GM21723 (cell line): Measurements from ENCODE around the gene PSMC2.
"Not testable (repeated sequence)": the region's sequence is repeated elsewhere in the genome, so short reads cannot be mapped to it uniquely, and the experiment has no call there.

ENCODE experiments used
- ATAC-seq: cut with Tn5 transposase; IDR thresholded peaks from one replicate; pipeline ENCODE4 v1.9.1; 2021; ENCODE audit warnings: mild to moderate bottlenecking, moderate library complexity; ENCODE audit not compliant: unreplicated experiment

Gene PSMC2

DNA sequence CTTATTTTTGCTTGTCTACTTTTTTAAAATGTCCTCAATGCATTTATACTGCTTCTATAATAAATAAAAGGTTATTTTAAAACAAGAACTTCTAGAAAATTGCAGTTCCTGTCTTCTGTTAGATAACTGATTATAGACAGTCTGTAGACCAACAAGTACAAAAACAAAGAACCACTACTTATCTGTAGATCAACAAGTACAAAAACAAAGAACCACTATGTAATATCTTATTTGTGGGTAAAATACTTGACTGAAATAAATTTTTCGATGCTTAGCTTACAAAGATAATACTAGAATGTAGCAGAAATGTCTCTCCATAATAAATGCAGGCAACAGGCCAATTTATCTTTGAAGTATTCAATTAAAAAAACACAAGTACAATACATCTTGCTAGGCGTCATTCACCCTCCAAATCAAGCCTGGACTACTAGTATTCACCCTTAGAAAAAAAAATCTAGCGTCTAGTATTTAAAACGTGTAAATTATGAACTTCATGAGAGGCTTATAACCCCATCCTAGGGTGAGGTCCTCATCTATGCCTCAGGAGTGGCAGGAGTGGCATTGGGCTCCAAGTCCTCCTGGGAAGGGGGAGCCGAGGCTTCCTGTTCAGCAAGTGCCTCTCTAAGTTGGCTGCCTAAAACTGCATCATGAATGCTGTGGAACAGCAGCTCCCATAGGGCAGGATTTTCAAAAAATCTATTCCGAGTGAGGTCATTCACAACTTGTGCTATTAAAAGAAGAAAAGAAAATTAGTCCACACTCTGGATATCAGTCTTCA is 26.6 kb downstream of the PSMC2 start:
- no peak for ATAC-seq

DNA sequence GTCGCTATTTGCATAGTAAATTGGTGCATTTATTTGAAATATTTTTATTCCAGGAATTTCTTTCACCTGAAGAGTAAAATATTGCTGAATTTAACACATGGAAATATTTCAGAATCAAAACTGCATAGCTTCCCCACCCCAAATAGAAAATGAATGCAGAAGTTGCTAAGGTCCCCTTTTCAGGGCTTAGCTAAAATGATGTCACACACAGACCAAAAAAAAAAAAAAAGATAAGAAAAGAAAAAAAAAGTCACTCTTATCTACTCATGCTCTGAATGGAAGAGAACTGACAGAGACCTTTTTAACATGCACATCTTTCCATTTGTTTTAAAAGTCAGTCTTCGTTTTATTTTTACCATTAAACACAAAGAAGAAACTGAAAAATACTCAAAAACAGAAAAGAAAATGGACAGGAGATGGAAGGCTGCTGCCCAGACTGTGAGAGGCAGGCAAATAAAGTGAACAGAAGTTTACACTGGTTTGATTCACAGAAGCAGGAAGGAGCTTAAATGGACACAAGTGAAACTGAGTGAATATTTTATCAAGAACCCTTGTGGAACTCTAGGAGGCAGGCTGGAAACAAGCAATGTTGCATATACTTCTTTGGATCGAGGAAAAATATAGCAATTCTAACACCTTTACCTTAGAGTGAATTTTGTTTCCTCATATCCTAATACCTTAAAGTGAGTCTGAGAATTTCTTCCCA is 32.0 kb downstream of the PSMC2 start:
- ATAC-seq = no peak

DNA sequence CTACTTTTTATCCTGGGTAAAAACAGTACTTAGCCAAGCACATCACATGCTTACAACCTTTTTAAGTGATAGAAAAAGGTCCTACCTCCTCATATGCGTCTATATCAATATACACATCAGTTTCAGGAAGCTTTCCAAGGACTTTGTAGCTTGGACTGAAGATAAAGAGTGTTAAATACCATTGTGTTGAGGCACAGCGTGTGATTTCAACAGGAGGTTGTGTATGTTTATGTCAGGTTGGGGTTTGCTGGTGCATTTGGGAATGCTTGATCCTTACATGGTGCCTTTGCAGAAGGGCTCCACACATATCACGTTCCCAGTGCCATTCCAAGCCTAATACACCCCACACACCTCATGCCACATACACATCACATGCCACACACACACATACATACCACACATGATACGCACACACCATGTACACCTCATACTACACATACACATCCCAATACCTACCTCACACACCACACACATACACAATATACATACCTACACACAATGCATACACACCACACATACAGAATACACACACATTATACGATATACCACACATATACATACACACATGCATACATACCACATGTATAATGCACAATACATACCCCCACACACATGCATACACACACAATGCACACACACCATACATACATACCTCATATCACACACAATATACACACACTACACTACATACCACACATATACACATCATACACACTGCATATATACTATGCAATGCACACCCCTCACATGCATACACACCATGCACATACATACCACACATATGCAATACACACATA is 33.1 kb downstream of the PSMC2 start:
- no peak for ATAC-seq

DNA sequence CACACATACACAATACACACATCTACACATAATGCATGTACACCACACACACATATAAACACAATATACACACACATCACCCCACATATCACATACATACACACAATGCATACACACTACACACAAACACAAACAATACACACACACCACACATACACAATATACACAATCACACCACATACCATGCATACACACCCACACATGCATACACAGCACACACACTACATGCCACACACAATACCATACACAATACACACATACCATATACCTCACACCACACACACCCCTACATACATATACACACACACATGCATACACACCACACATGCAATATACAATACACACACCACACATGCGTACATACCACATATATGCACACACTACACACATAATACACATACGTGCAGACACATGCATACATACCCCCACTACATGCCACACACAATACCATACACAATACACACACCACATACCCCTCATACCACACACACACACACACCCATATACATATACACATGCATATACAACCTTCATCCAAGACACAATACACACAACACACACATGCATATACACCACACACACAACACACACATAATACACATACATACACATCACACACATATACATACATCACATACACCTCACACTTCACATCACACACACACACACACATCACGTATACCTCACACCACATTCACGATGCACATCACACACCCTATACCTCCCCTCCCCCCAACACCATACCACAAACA is 34.0 kb downstream of the PSMC2 start:
- ATAC-seq = no peak

DNA sequence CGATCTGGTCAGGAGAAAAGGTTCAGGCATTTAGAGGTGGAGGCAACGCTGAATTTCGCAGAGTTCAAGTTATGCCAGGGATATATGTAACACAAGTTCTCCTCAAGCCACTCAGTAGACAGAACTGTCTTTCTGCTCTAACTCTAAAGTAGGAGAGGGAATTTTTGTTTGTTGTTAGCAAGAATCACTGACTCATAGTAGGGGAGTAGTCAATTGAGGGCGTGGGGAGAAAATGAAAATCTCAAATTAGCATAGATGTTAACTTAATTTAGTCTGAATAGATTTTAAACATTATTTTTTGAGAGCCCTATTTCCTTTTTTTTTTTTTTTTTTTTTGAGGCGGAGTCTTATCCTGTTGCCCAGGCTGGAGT is 34.6 kb downstream of the PSMC2 start:
- no peak for ATAC-seq

DNA sequence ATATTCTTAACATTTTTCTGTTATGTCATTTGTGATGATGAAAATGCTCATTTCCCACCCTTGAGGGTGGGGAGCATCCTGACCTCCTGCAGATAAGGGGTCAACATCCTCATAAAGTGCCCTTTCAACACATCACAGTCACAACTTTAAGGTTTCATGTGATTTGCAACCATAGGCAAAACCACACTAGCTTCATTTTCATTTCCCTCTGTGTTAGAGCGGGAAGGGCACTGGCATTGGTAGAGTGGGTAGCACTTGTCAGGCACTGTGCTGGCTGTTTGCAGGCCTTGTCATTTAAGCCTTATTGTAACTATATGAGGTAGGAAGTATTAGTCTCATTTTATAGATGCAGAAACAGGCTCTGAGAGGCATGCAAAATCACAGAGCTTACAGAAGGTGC is 39.8 kb downstream of the PSMC2 start:
- no peak for ATAC-seq

DNA sequence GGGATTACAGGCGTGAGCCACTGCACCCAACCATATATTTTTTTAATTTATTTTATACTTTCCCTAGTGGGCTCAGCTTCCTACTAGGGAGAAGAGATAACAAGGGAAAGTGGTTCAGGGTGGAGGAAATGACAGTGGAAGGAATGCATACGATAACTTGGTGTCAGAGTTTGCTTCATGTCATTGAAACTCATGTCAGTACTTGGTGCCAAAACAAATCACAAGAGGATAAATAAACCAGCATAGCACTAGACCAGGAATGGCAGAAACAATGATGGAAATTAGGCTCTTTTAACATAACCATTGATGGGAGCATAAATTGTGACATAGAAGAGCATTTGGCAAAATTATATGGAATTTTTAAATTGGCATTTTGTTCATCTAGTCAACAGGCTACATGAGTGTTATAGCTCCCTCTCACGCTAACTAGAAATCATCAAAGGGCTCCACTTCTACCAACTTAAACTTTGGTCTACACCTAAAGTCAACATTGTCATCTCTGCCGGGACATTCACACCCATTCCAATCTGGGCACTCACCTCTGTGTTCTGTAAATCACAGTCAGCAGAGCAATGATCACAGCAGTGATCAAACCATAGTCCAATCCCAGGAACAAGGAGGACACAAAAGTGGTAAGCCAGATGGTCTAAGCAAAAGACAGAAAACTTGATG is 41.2 kb downstream of the PSMC2 start:
- no peak for ATAC-seq

DNA sequence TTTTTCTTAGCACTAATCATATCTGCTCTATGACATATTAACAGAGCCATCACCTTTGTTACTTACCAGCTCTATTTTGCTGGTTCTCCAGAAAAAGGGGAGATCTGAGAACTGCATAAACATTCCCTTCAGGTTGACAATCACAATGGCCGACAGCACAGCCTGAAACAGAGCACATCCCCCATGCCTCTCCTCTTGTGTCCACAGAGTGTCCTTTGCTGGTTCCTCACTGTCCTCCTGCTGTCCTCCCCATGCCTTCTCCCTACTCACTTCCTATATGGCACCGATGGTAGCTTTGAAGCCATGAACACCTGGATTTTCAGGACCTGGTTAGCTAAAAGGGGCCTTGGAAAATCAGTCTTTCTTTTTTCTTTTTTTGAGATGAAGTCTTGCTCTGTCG is 41.8 kb downstream of the PSMC2 start:
- ATAC-seq = no peak

DNA sequence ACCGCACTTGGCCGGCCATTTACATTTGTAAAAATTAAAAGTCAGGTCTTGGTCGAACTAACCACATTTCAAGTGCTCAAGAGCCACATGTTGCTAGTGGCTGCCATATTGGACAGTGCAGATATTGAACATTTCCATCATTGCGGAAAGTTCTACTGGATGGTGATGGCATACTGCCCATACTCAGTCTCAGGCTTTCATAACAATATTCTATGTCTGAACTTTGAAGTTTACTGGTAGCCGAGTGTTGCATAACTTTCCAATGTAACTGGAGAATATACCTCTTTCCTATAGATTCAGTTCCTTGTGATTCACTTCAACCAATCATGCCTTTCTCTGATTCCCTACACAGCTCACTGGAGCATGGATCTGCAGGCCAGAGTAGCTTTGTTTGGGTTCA is 43.7 kb downstream of the PSMC2 start:
- no peak for ATAC-seq

DNA sequence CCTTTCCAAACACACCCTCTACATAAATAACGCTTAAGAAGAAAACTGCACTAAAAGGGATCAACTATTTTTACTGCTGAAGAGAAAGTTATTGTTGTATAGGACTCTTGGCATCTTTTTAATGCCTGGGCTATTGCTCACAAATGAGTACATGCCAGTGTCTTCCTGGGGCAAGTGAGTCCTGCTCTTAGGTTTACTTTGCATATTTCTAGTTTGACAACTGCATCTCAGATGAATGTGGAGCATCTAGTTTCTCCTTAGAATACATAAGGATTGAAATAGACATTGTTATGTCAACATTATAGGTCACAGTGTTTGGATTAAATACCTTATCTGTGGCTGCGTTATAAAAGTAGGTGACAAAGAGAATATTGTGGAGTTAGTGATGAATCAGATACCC is 44.5 kb downstream of the PSMC2 start:
- ATAC-seq = no peak

DNA sequence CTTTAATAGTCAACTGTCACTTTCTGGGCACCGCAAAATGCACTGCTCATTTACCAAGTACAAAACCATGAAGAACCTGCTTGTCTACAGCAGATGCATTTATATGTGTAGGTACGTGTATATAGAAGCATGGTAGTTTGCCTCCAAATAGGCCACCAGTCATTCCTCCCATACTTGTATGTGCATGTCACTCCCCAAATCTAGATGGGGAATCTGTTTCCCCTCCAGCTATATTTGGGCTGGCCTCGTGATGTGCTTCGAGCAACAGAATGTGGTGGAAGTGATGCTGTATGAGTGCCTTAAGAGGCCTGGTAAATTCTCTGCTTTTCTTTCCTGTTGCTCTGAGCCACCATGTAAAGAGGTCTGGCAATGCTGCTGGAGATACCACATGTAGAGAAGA is 47.1 kb downstream of the PSMC2 start:
- ATAC-seq = no peak

DNA sequence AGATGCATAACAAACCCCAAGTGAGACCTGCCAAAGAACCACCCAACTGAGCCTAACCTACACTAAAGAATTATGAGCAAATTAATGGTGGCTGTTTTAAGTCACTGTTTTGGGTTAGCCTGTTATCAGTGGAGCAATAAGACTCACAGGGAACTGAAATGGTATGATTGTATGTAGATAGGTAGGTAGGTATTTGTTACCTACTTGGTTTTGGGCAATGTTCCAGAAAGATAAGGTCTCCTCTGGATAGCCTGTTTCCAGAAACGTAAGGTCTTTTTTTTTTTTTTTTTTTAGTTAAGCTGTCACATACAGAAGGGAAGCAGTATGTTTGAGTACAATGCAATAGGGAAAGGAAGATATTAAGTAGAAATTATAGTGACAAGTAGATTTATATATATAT is 47.6 kb downstream of the PSMC2 start:
- ATAC-seq = no peak

DNA sequence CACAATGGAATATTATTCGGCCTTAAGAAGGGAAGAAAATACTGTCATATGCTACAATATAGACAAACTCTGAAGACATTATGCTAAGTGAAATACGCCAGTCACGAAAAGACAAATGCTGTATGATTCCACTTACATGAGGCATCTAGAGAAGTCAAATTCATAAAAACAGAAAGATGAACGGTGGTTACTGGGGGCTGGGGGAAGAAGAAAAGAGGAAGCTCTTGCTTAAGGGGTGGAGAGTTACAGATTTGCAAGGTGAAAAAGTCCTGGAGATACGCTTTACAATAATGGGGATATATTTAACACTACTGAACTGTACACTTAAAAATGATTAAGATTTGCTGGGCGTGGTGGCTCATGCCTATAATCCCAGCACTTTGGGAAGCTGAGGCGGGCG is 49.0 kb downstream of the PSMC2 start:
- ATAC-seq = no peak

DNA sequence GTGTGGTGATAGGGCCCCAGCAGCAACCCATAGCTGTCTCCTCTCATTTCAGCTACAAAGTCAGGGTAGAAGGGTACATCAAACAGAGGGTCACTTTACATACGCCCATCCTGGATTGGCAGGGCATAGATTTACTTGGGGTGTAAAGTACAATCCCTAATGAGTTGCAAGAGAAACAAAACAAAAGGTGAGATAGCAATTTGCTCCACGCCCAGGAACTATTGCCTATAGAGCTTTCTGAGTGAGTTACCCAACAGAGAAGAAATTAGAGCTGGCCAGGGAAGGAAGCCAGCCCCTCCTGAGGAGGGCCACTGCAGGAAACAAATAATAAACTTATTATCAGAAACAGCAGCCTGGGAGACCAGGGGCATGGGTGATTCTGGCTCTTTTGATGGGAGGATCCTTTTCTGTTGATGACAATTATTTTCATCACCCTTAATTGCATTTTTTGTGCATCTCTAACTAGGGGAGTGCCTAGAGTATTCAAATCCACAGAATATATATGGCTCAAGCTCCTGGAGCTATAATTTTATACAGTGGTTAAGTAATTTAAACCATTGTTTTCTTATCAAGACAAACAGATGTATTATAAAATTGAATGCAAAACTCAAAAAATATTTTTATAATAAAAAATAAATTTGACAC is 51.2 kb downstream of the PSMC2 start:
- ATAC-seq = no peak

DNA sequence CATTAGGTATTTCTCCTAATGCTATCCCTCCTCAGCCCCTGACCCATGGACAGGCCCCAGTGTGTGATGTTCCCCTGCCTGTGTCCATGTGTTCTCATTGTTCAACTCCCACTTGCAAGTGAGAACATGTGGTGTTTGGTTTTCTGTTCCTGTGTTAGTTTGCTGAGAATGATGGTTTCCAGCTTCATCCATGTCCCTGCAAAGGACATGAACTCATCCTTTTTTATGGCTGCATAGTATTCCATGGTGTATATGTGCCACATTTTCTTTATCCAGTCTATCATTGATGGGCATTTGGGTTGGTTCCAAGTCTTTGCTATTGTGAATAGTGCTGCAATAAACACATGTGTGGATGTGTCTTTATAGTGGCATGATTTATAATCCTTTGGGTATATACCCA is 52.2 kb downstream of the PSMC2 start:
- not testable (repeated sequence) for ATAC-seq

DNA sequence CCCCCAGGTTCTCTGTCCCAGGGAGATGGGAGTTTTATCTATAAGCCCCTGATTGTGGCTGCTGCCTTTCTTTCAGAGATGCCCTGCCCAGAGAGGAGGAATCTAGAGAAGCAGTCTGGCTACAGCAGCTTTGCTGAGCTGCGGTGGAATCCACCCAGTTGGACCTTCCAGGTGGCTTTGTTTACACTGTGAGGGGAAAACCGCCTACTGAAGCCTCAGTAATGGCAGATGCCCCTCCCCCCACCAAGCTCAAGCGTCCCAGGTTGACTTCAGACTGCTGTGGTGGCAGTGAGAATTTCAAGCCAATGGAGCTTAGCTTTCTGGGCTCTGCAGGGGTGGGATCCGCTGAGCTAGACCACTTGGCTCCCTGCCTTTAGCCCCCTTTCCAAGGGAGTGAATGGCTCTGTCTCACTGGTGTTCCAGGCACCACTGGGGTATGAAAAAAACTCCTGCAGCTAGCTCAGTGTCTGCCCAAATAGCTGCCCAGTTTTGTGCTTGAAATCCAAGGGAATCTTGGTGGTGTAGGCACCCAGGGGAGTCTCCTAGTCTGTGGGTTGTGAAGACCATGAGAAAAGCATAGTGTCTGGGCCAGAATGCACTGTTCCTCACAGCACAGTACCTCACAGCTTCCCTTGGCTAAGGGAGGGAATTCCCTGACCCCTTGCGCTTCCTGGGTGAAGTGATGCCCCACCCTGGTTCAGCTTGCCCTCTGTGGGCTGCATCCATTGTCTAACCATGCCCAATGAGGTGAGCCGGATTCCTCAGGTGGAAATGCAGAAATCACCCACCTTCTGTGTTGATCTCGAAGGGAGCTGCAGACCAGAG is 58.6 kb downstream of the PSMC2 start:
- ATAC-seq = not testable (repeated sequence)

DNA sequence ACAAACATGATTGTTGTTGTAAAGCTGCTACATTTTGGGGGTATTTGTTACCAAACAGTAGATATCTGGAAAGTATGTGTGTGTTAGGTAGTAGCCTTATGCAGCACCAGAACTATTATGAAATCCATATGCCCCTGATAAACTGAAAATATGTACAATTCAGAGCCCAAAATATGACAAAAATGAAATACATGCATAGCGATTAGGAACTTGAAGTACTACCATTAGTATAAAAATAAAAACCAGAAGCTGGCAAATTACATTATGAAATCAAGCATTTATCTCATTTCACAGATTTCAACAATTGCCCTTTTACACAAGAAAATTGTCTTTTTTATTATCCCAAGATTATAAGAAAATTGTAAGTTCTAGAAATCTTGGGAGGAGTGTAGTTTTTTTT is 64.7 kb downstream of the PSMC2 start:
- no peak for ATAC-seq

DNA sequence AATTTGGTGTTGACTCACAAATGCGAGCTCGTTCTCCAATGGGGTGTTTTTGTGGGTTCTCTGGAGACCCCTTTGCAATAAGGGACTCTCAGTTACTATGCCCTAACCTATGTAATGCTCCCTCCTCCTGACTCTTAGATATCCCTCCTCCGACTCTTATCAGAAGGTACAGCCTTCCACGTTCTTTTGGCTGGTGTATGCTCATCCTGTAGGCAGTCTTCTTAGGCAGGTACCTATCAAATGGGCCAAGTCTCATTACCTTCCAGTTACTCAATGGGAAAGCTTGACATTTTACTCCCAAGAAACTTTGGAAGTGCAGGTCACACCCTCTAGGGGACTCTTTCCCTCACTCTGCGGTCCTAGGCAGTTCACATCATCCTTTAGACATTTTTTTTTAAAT is 66.0 kb downstream of the PSMC2 start:
- ATAC-seq = no peak

DNA sequence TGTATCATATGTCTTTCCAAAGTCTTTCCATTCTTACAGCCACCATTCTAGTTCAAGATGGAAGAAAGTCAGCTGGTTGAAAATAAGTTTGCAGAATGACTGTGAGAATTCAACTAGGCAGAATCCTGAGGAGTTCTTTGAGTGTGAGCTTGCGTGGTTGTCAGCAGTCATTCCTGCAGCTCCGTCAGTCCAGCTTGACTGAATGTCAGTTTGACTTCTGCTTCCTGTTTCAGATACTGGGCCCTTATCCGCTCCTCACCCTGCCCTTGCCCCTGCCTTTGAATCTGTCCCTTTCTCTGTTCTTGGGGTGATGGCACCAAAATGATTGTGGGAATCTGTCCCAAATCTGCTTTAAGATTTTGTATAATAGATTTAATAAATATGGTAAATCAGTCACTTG is 70.8 kb downstream of the PSMC2 start:
- ATAC-seq = no peak
